SK-N-SH (cell line): ENCODE measurements around the gene TMEM255B.
"Not testable (repeated sequence)": the region's sequence is repeated elsewhere in the genome, so short reads cannot be mapped to it uniquely, and the experiment has no call there.

Experiments used
- EP300 ChIP-seq, 2 experiments: IDR thresholded peaks; 2 replicates each; pipeline versions ENCODE4 v1.4.0 to v1.6.1; 2012; ENCODE audit warnings: borderline replicate concordance in 1 of 2, low read depth in 1 of 2, low read length in 1 of 2
- FOSL2 ChIP-seq: IDR thresholded peaks from 2 replicates; pipeline ENCODE4 v1.4.0; 2012; ENCODE audit warnings: low read depth, mild to moderate bottlenecking, moderate library complexity, borderline replicate concordance
- FOXJ3 ChIP-seq: sonication (generic); formaldehyde crosslinking; IDR thresholded peaks from 2 replicates; pipeline ENCODE4 v1.5.1; 2020; ENCODE audit warnings: mild to moderate bottlenecking, missing genetic modification reagents
- JUND ChIP-seq: IDR thresholded peaks from 2 replicates; pipeline ENCODE4 v1.4.0; 2012
- MXI1 ChIP-seq: IDR thresholded peaks from 2 replicates; pipeline ENCODE4 v1.6.1; 2012; ENCODE audit warnings: mild to moderate bottlenecking, low read depth, low read length, improper control_type of control experiment
- POLR2AphosphoS5 ChIP-seq: IDR thresholded peaks from 2 replicates; pipeline ENCODE4 v1.6.1; 2012; ENCODE audit warnings: low read depth, low read length
- RFX5 ChIP-seq: IDR thresholded peaks from 2 replicates; pipeline ENCODE4 v1.6.1; 2012; ENCODE audit warnings: mild to moderate bottlenecking, improper control_type of control experiment, low read length
- SMC3 ChIP-seq: IDR thresholded peaks from 2 replicates; pipeline ENCODE4 v1.6.1; 2012; ENCODE audit warnings: low read depth, low read length, improper control_type of control experiment
- YY1 ChIP-seq: IDR thresholded peaks from 2 replicates; pipeline ENCODE4 v1.4.0; 2012; ENCODE audit warnings: low read depth, mild to moderate bottlenecking
- TF ChIP-seq, protein P1 (sequence below): fragments of 200-600 bp; sonication (generic); IDR thresholded peaks from 2 replicates; pipeline ENCODE4 v1.6.1; 2017; ENCODE audit warnings: antibody characterized with exemption, mild to moderate bottlenecking, moderate library complexity

DNA sequence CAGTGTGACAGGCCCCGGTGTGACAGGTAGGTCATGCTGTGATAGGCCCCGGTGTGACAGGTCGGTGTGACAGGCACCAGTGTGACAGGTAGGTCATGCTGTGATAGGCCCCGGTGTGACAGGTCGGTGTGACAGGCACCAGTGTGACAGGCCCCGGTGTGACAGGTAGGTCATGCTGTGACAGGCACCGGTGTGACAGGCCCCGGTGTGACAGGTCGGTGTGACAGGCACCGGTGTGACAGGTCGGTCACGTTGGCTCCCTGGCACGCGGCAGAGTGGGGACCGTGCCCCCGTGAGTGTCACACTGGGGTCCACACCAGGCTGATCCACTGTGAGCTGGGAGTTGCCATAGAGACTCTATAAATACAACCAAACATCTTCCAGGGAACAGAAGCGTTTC is 75.0 kb downstream of the TMEM255B start:
- TF ChIP-seq, protein P1, sequence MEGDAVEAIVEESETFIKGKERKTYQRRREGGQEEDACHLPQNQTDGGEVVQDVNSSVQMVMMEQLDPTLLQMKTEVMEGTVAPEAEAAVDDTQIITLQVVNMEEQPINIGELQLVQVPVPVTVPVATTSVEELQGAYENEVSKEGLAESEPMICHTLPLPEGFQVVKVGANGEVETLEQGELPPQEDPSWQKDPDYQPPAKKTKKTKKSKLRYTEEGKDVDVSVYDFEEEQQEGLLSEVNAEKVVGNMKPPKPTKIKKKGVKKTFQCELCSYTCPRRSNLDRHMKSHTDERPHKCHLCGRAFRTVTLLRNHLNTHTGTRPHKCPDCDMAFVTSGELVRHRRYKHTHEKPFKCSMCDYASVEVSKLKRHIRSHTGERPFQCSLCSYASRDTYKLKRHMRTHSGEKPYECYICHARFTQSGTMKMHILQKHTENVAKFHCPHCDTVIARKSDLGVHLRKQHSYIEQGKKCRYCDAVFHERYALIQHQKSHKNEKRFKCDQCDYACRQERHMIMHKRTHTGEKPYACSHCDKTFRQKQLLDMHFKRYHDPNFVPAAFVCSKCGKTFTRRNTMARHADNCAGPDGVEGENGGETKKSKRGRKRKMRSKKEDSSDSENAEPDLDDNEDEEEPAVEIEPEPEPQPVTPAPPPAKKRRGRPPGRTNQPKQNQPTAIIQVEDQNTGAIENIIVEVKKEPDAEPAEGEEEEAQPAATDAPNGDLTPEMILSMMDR = not testable (repeated sequence)
- TF ChIP-seq POLR2AphosphoS5; RFX5; FOXJ3 (CRISPR knock-in tag); JUND; SMC3; EP300 (IDR thresholded peaks at IDR 0.05; ENCODE audit: borderline replicate concordance in 1 of 2, low read depth in 1 of 2, low read length in 1 of 2); MXI1; FOSL2; YY1: not testable (repeated sequence)
